Astrocyte of the cerebellum (primary cell): ENCODE data around the gene SYNE4.

ENCODE experiments used
- DNase-seq: peaks from one replicate; pipeline ENCODE4 v3.0.0-alpha.2; 2011; ENCODE audit warnings: low read depth
- H3K4me3 ChIP-seq: 2 replicates; pipeline ENCODE4 v1.5.1; 2011; ENCODE audit warnings: mild to moderate bottlenecking, low read depth, low read length, moderate library complexity
- in situ Hi-C: cut with HindIII; loops from 2 replicates; pipeline ENCODE4 v1.10.0; 2017; ENCODE audit warnings: low sequenced_read_pairs
- TF ChIP-seq, protein P1 (sequence below): IDR thresholded peaks from 2 replicates; pipeline ENCODE4 v1.5.1; 2012; ENCODE audit warnings: low read length, low read depth, moderate library complexity, mild to moderate bottlenecking; ENCODE audit errors: missing control alignments

Gene SYNE4

DNA sequence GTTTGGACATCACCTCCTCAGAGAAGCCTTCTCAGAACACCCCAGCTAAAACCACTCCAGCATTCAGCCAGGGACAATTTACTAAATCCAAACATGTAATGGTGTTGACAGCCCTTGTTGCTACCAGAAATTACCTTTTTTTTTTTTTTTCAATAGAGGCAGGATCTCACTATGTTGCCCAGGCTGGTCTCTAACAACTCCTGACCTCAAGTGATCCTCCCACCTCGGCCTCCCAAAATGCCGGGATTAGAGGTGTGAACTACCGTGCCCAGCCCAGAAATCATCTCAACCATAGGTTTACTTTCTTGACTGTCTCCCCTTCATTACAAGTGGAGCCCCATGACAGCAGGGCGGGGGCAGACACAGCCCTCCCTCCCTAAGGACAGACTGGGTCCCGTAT is 14.8 kb upstream of the SYNE4 start:
- no peak for DNase-seq
- H3K4me3 ChIP-seq: no peak overlapping the region
- TF ChIP-seq, protein P1, sequence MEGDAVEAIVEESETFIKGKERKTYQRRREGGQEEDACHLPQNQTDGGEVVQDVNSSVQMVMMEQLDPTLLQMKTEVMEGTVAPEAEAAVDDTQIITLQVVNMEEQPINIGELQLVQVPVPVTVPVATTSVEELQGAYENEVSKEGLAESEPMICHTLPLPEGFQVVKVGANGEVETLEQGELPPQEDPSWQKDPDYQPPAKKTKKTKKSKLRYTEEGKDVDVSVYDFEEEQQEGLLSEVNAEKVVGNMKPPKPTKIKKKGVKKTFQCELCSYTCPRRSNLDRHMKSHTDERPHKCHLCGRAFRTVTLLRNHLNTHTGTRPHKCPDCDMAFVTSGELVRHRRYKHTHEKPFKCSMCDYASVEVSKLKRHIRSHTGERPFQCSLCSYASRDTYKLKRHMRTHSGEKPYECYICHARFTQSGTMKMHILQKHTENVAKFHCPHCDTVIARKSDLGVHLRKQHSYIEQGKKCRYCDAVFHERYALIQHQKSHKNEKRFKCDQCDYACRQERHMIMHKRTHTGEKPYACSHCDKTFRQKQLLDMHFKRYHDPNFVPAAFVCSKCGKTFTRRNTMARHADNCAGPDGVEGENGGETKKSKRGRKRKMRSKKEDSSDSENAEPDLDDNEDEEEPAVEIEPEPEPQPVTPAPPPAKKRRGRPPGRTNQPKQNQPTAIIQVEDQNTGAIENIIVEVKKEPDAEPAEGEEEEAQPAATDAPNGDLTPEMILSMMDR: no peak
- in situ Hi-C loops: no loop called here

- in situ Hi-C loops: no loop called here
- H3K4me3 ChIP-seq: no peak overlapping the region
- TF ChIP-seq, protein P1: no peak
- DNase-seq: no peak
Measured at GRCh38 chr19:36019061-36019670, 10.6 kb upstream of the SYNE4 start.

GRCh38 chr19:36014012-36014924 is 5.7 kb upstream of the SYNE4 start, which contains the start of gene ALKBH6:
Gene ALKBH6 (minus strand): TSS chr19:36014213. CDS start chr19:36013397, 816 bp downstream.
- in situ Hi-C loops: no loop called here
- TF ChIP-seq, protein P1: no peak
- H3K4me3 ChIP-seq: peak within 1 kb of the TSS; percentile 92
- peak; percentile 96 for DNase-seq

GRCh38 chr19:36013280-36014011 is 4.8 kb upstream of the SYNE4 start:
- in situ Hi-C loops: no loop called here
- TF ChIP-seq, protein P1: no peak
- DNase-seq: no peak
- H3K4me3 ChIP-seq: peak overlapping the region; percentile 92

GRCh38 chr19:36010402-36010801 is 1.8 kb upstream of the SYNE4 start:
- TF ChIP-seq, protein P1: no peak
- in situ Hi-C loops: no loop called here
- H3K4me3 ChIP-seq: no peak overlapping the region
- DNase-seq: no peak

- TF ChIP-seq, protein P1: no peak
- in situ Hi-C loops: loop anchor here (5.0 kb wide), 1 partner anchor 173 kb away; no protein-coding TSS in a partner anchor
- DNase-seq: no peak
- H3K4me3 ChIP-seq: peak overlapping the region; percentile 33
Measured at GRCh38 chr19:36009633-36010379, 1.2 kb upstream of the SYNE4 start.
